GM23338 (cell line): Measurements from ENCODE around the gene LEKR1. TPM values are rescaled to one million over a fixed set of nuclear protein-coding genes. Genes with fewer than 3 reads are reported as not detected.

Experiments used
- ATAC-seq: fragments of 200-7000 bp; cut with Tn5 transposase; 3 replicates; pipeline ENCODE4 v1.9.1; 2020
- DNase-seq: peaks from one replicate; pipeline ENCODE4 v3.0.0-alpha.2; 2015; ENCODE audit warnings: low spot score
- H2AFZ ChIP-seq: fragments of 200-600 bp; sonication (generic); 2 replicates; pipeline ENCODE4 v1.8.0; 2016; ENCODE audit warnings: antibody characterized with exemption, mild to moderate bottlenecking, moderate library complexity
- H3F3A ChIP-seq: fragments of 200-600 bp; sonication (generic); replicated peaks from 2 replicates; pipeline ENCODE4 v1.8.0; 2017; ENCODE audit warnings: antibody characterized with exemption, mixed run types, low read depth
- H3K27ac ChIP-seq: fragments of 200-600 bp; sonication (generic); 2 replicates; pipeline ENCODE4 v1.6.1; 2016; ENCODE audit warnings: low read depth
- H3K27me3 ChIP-seq: fragments of 200-600 bp; sonication (generic); 2 replicates; pipeline ENCODE4 v1.8.0; 2016; ENCODE audit warnings: mild to moderate bottlenecking, mixed run types, moderate library complexity; ENCODE audit not compliant: insufficient read depth
- H3K36me3 ChIP-seq: fragments of 200-600 bp; sonication (generic); 2 replicates; pipeline ENCODE4 v1.8.0; 2016; ENCODE audit warnings: mild to moderate bottlenecking; ENCODE audit not compliant: insufficient read depth
- H3K4me1 ChIP-seq: fragments of 200-600 bp; sonication (generic); 2 replicates; pipeline ENCODE4 v1.8.0; 2016; ENCODE audit warnings: mild to moderate bottlenecking, moderate library complexity; ENCODE audit not compliant: insufficient read depth
- H3K4me2 ChIP-seq: fragments of 200-600 bp; sonication (generic); 2 replicates; pipeline ENCODE4 v1.7.1; 2017; ENCODE audit warnings: mixed run types
- H3K4me3 ChIP-seq: fragments of 200-600 bp; sonication (generic); 2 replicates; pipeline ENCODE4 v1.6.1; 2016; ENCODE audit warnings: mixed run types
- H3K79me2 ChIP-seq: fragments of 200-600 bp; sonication (generic); replicated peaks from 2 replicates; pipeline ENCODE4 v1.8.0; 2017; ENCODE audit warnings: mild to moderate bottlenecking; ENCODE audit not compliant: insufficient read depth
- H3K9me2 ChIP-seq: fragments of 200-600 bp; sonication (generic); 2 replicates; pipeline ENCODE4 v1.8.0; 2017; ENCODE audit not compliant: insufficient read depth
- H4K20me1 ChIP-seq: fragments of 200-600 bp; sonication (generic); replicated peaks from 2 replicates; pipeline ENCODE4 v1.8.0; 2017; ENCODE audit warnings: mild to moderate bottlenecking; ENCODE audit not compliant: insufficient read depth
- H3K27ac Mint-ChIP-seq: 2 replicates; pipeline ENCODE4 v1.8.0; 2020; ENCODE audit warnings: inconsistent platforms, mild to moderate bottlenecking, moderate library complexity, mixed read lengths
- H3K27me3 Mint-ChIP-seq: 3 replicates; pipeline ENCODE4 v1.8.0; 2022; ENCODE audit warnings: low read depth, mild to moderate bottlenecking, moderate library complexity, mixed read lengths, inconsistent platforms; ENCODE audit not compliant: insufficient read depth, poor library complexity
- H3K36me3 Mint-ChIP-seq: 3 replicates; pipeline ENCODE4 v1.8.0; 2021; ENCODE audit warnings: low read depth, mild to moderate bottlenecking, inconsistent platforms, moderate library complexity, mixed read lengths
- H3K4me1 Mint-ChIP-seq: 3 replicates; pipeline ENCODE4 v1.8.0; 2020; ENCODE audit warnings: mild to moderate bottlenecking, inconsistent platforms, mixed read lengths
- H3K4me3 Mint-ChIP-seq: 3 replicates; pipeline ENCODE4 v1.8.0; 2021; ENCODE audit warnings: moderate library complexity, mild to moderate bottlenecking, inconsistent platforms, mixed read lengths
- H3K9me3 Mint-ChIP-seq: 3 replicates; pipeline ENCODE4 v1.8.0; 2020; ENCODE audit warnings: moderate library complexity, mild to moderate bottlenecking, inconsistent platforms, mixed read lengths
- CREB1 ChIP-seq: fragments of 250-450 bp; sonication (Bioruptor Pico); IDR thresholded peaks from 2 replicates; pipeline ENCODE4 v1.5.0; 2020; ENCODE audit warnings: low read depth, mild to moderate bottlenecking, moderate library complexity
- EZH2 ChIP-seq: fragments of 200-600 bp; sonication (generic); IDR thresholded peaks from one replicate; pipeline ENCODE4 v1.8.0; 2017; ENCODE audit warnings: antibody characterized with exemption, mild to moderate bottlenecking, low read depth; ENCODE audit not compliant: unreplicated experiment
- EZH2phosphoT487 ChIP-seq: fragments of 200-600 bp; sonication (generic); IDR thresholded peaks from one replicate; pipeline ENCODE4 v1.8.1; 2018; ENCODE audit warnings: antibody characterized with exemption; ENCODE audit not compliant: unreplicated experiment
- JUNB ChIP-seq: IDR thresholded peaks from one replicate; pipeline ENCODE4 v1.6.1; 2016; ENCODE audit warnings: antibody characterized with exemption; ENCODE audit not compliant: unreplicated experiment
- NANOG ChIP-seq: IDR thresholded peaks from 2 replicates; pipeline ENCODE4 v1.6.1; 2016; ENCODE audit warnings: antibody characterized with exemption, borderline replicate concordance
- POLR2AphosphoS5 ChIP-seq: IDR thresholded peaks from 2 replicates; pipeline ENCODE4 v1.6.1; 2016; ENCODE audit warnings: antibody characterized with exemption, low read depth
- STAT1 ChIP-seq: IDR thresholded peaks from one replicate; pipeline ENCODE4 v1.6.1; 2016; ENCODE audit warnings: antibody characterized with exemption; ENCODE audit not compliant: unreplicated experiment
- ZNF114 ChIP-seq: fragments of 250-450 bp; sonication (Bioruptor Pico); IDR thresholded peaks from 2 replicates; pipeline ENCODE4 v1.5.0; 2020; ENCODE audit warnings: mild to moderate bottlenecking, moderate library complexity
- ZNF331 ChIP-seq: fragments of 250-450 bp; sonication (Bioruptor Pico); IDR thresholded peaks from 2 replicates; pipeline ENCODE4 v1.5.0; 2020; ENCODE audit warnings: low read depth, mild to moderate bottlenecking, moderate library complexity
- ZNF462 ChIP-seq: fragments of 250-450 bp; sonication (Bioruptor Pico); IDR thresholded peaks from 2 replicates; pipeline ENCODE4 v1.5.0; 2020; ENCODE audit warnings: mild to moderate bottlenecking, moderate library complexity
- polyA plus RNA-seq: library from polyadenylated mRNA; unstranded; fragments of >200 nt; fragmentation: Nextera tagmentation; extraction: Ambion mirVana; gene quantifications from 2 replicates; pipeline ENCODE4 v1.2.1, GENCODE V29; 2016
- total RNA-seq: library from RNA; depleted of rRNA; stranded (reverse); fragments of >200 nt; shearing (Covaris generic); gene quantifications from 2 replicates; pipeline ENCODE4 v1.2.3, GENCODE V29; 2014
- TF ChIP-seq, protein P1 (sequence below): IDR thresholded peaks from one replicate; pipeline ENCODE4 v1.6.1; 2018; ENCODE audit warnings: antibody characterized with exemption; ENCODE audit not compliant: unreplicated experiment
- TF ChIP-seq, protein P2 (sequence below): IDR thresholded peaks from 2 replicates; pipeline ENCODE4 v1.6.1; 2016; ENCODE audit warnings: antibody characterized with exemption
- TF ChIP-seq, protein P3 (sequence below), 2 experiments: fragments of 200-600 bp in 1 of 2; sonication (generic) in 1 of 2; conservative IDR thresholded peaks; 2 replicates each; pipeline versions ENCODE4 v1.5.1 to v1.6.1; 2016 to 2017; ENCODE audit warnings: antibody characterized with exemption in 2 of 2, low read depth in 2 of 2, mild to moderate bottlenecking in 2 of 2, moderate library complexity in 1 of 2

LEKR1 gene
- total and polyA plus RNA-seq, 2 experiments from 2014 or later: not detected

DNA sequence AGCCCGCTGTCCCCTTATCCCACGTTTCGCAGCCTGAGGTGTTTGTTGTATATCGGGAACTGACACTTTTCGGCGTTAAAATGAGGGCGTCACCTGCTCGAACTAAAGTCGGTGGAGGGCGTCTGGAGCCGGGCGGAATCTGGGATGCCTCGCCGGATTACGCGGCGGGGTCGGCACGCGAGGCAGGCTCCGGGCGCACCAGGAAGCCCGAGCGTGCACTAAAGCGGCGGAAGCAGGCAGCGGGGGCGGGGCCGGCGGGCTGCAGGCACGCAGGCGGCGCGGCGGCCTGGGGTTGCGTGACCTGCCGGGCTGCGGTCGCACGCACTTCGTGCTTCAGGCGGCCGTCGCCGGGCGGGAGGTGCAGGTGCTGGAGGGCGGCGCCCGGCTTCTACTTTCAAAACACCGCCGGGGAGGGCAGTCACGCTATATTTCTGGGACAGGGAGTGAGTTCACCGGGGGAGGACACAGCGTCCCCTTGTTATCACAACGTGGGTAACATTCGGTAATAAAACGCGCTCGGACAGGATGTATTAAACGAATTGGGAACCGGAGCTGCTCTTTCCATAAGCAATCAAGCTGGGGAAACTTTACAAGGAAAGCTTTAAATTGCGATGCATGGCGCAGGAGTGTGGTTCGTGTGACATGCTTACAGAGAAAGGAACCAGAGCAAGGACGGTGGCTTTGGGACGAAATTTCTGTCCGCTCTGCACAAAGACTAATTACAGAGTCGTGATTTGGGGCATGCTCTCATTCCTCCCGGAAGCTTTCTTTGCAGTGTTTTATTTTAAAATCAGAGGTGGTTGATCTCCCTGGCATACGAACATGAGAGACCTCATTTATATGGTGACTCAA lies 9.1 kb upstream of the LEKR1 start:
- Histone ChIP-seq H3K4me1 (peaks cover 19% of the 10 kb centered on the region), H3K79me2 (no peaks in the 10 kb centered on the region)
- peaks cover 22% of the 10 kb centered on the region for H3K4me1 Mint-ChIP-seq

More for the DNA sequence above, 9.1 kb upstream of the LEKR1 start:
- peak; percentile 80 for ATAC-seq
- Histone ChIP-seq H4K20me1 (no peaks in the 10 kb centered on the region; the same call in 1 of the 2 replicates), H3K27me3 (peaks cover 81% of the 10 kb centered on the region), H3K36me3 (no peaks in the 10 kb centered on the region; the same call in 1 of the 2 replicates), H3K27ac (no peak overlapping the region), H2AFZ (peak overlapping the region; percentile 72; the same call in 1 of the 2 replicates), H3K4me3 (peak overlapping the region; percentile 51), H3K4me2 (peak overlapping the region; percentile 78), H3K9me2 (no peaks in the 10 kb centered on the region), H3F3A (no peaks in the 10 kb centered on the region)
- peaks cover 3% of the 10 kb centered on the region; the same call in 1 of the 3 replicates for H3K36me3 Mint-ChIP-seq
- peak overlapping the region; percentile 83 for H3K4me3 Mint-ChIP-seq
- peak; percentile 93 for DNase-seq
- TF ChIP-seq, protein P1, sequence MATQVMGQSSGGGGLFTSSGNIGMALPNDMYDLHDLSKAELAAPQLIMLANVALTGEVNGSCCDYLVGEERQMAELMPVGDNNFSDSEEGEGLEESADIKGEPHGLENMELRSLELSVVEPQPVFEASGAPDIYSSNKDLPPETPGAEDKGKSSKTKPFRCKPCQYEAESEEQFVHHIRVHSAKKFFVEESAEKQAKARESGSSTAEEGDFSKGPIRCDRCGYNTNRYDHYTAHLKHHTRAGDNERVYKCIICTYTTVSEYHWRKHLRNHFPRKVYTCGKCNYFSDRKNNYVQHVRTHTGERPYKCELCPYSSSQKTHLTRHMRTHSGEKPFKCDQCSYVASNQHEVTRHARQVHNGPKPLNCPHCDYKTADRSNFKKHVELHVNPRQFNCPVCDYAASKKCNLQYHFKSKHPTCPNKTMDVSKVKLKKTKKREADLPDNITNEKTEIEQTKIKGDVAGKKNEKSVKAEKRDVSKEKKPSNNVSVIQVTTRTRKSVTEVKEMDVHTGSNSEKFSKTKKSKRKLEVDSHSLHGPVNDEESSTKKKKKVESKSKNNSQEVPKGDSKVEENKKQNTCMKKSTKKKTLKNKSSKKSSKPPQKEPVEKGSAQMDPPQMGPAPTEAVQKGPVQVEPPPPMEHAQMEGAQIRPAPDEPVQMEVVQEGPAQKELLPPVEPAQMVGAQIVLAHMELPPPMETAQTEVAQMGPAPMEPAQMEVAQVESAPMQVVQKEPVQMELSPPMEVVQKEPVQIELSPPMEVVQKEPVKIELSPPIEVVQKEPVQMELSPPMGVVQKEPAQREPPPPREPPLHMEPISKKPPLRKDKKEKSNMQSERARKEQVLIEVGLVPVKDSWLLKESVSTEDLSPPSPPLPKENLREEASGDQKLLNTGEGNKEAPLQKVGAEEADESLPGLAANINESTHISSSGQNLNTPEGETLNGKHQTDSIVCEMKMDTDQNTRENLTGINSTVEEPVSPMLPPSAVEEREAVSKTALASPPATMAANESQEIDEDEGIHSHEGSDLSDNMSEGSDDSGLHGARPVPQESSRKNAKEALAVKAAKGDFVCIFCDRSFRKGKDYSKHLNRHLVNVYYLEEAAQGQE: no peak
- TF ChIP-seq ZNF462 (CRISPR knock-in tag) (no peak), ZNF114 (CRISPR knock-in tag) (no peak), NANOG (no peak), STAT1 (no peak), CREB1 (CRISPR knock-in tag) (peak; percentile 46; the same call in 1 of the 2 replicates), EZH2phosphoT487 (no peak), ZNF331 (CRISPR knock-in tag) (no peak), JUNB (no peak), POLR2AphosphoS5 (peak; percentile 10; the same call in 1 of the 2 replicates), EZH2 (peak; percentile 19)
- TF ChIP-seq, protein P2, sequence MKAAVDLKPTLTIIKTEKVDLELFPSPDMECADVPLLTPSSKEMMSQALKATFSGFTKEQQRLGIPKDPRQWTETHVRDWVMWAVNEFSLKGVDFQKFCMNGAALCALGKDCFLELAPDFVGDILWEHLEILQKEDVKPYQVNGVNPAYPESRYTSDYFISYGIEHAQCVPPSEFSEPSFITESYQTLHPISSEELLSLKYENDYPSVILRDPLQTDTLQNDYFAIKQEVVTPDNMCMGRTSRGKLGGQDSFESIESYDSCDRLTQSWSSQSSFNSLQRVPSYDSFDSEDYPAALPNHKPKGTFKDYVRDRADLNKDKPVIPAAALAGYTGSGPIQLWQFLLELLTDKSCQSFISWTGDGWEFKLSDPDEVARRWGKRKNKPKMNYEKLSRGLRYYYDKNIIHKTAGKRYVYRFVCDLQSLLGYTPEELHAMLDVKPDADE: 0 out of 2 replicates have a peak, but pooled peaks have one; percentile 51
- TF ChIP-seq, protein P3, sequence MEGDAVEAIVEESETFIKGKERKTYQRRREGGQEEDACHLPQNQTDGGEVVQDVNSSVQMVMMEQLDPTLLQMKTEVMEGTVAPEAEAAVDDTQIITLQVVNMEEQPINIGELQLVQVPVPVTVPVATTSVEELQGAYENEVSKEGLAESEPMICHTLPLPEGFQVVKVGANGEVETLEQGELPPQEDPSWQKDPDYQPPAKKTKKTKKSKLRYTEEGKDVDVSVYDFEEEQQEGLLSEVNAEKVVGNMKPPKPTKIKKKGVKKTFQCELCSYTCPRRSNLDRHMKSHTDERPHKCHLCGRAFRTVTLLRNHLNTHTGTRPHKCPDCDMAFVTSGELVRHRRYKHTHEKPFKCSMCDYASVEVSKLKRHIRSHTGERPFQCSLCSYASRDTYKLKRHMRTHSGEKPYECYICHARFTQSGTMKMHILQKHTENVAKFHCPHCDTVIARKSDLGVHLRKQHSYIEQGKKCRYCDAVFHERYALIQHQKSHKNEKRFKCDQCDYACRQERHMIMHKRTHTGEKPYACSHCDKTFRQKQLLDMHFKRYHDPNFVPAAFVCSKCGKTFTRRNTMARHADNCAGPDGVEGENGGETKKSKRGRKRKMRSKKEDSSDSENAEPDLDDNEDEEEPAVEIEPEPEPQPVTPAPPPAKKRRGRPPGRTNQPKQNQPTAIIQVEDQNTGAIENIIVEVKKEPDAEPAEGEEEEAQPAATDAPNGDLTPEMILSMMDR (conservative IDR thresholded peaks at IDR 0.05; ENCODE audit: low read depth in 2 of 2): 0 out of 4 replicates have a peak, but pooled peaks of 1 of the 2 experiments have one; percentile 9
- no peaks in the 10 kb centered on the region for H3K9me3 Mint-ChIP-seq
- peaks cover 36% of the 10 kb centered on the region for H3K27me3 Mint-ChIP-seq
- no peak overlapping the region; the same call in 1 of the 2 replicates for H3K27ac Mint-ChIP-seq
